Small intestine (tissue), 7 donors: Measurements from ENCODE around the gene VAC14. TPM values are rescaled to one million over a fixed set of nuclear protein-coding genes. Genes with fewer than 3 reads are reported as not detected.
A peak's percentile ranks its signal among the peaks of the same experiment; 100 is the strongest.
"Not testable (repeated sequence)": the region's sequence is repeated elsewhere in the genome, so short reads cannot be mapped to it uniquely, and the experiment has no call there.

Experiments used
- DNase-seq, 2 donors: peaks; one replicate each; pipeline versions ENCODE4 v3.0.0 to v3.0.0-alpha.2; 2013
- FAIRE-seq: peaks from 2 replicates; lab custom pipeline; 2012; peaks lifted over from hg19 to GRCh38; lab: Jason Lieb, UNC
- H3K27ac ChIP-seq, 3 donors: one replicate each; pipeline ENCODE4 v1.5.1; 2013; ENCODE audit warnings: low read length in 2 of 3, mild to moderate bottlenecking in 2 of 3, control low read depth in 1 of 3, inconsistent platforms in 1 of 3, low read depth in 1 of 3, moderate library complexity in 1 of 3
- H3K27me3 ChIP-seq, 3 donors: one replicate each; pipeline ENCODE4 v1.6.1; 2013; ENCODE audit warnings: low read length in 3 of 3, inconsistent platforms in 1 of 3; ENCODE audit not compliant: control insufficient read depth in 3 of 3, insufficient read depth in 3 of 3
- H3K36me3 ChIP-seq, 3 donors: one replicate each; pipeline ENCODE4 v1.6.1; 2013; ENCODE audit warnings: low read length in 3 of 3, inconsistent platforms in 1 of 3, low read depth in 1 of 3, mild to moderate bottlenecking in 1 of 3, moderate library complexity in 1 of 3; ENCODE audit not compliant: control insufficient read depth in 3 of 3, insufficient read depth in 2 of 3
- H3K4me1 ChIP-seq, 3 donors: one replicate each; pipeline ENCODE4 v1.6.1; 2013; ENCODE audit warnings: low read length in 2 of 3, inconsistent platforms in 1 of 3, low read depth in 1 of 3, mild to moderate bottlenecking in 1 of 3, moderate library complexity in 1 of 3; ENCODE audit not compliant: control insufficient read depth in 3 of 3, insufficient read depth in 2 of 3
- H3K4me3 ChIP-seq, 3 donors: one replicate each; pipeline ENCODE4 v1.5.1; 2013; ENCODE audit warnings: low read length in 3 of 3, control low read depth in 1 of 3, inconsistent platforms in 1 of 3, low read depth in 1 of 3, mild to moderate bottlenecking in 1 of 3, moderate library complexity in 1 of 3
- H3K9me3 ChIP-seq, 2 donors: one replicate each; pipeline ENCODE4 v1.6.1; 2013; ENCODE audit warnings: low read depth in 1 of 2, low read length in 1 of 2; ENCODE audit not compliant: control insufficient read depth in 2 of 2, insufficient read depth in 1 of 2
- WGBS, 3 donors: extraction: QIAGEN DNeasy Blood & Tissue Kit; methylation state at CpG; one replicate each; pipeline ENCODE4 v1.1.7; 2013; 5-methylcytosine and 5-hydroxymethylcytosine counted together
- polyA plus RNA-seq, 4 donors: library from polyadenylated mRNA; stranded (reverse) in 3 of 4; unstranded in 1 of 4; fragments of 200-250 nt in 3 of 4; fragments of 120-200 nt in 1 of 4; gene quantifications; one replicate each; pipeline versions ENCODE4 v1.2.1 to v1.2.3, GENCODE V29; 2013
- donor health status: healthy with polysubstance abuse.
- donor health status: control.
- donor health status: control.
- donor health status: Bipolar disorder and iron deficiency.
- donor health status: healthy.

The VAC14 gene
- polyA plus RNA-seq, 4 donors, result 26.6 to 38.7 (median 32.0) TPM

- not testable (repeated sequence) for H3K27ac ChIP-seq, H3K27me3 ChIP-seq, FAIRE-seq, H3K4me3 ChIP-seq, DNase-seq
- peaks cover 3 to 26% (median 20%) of the 10 kb centered on the region in 3 donors for H3K4me1 ChIP-seq
- peaks cover 0 to 15% of the 10 kb centered on the region in 2 donors for H3K9me3 ChIP-seq
- peaks cover 2 to 83% (median 15%) of the 10 kb centered on the region in 3 donors for H3K36me3 ChIP-seq
- 98% methylated on average over 9 of the region's 9 CpGs for WGBS, 3 donors
Observed at GRCh38 chr16:70742967-70743366, 58.0 kb downstream of the VAC14 start.

- Histone ChIP-seq H3K27ac (peak overlapping the region in 1 of 3 donors; percentile 23), H3K27me3 (no peaks in the 10 kb centered on the region), H3K4me3 (no peak overlapping the region), H3K4me1 (peaks cover 3 to 24% (median 9%) of the 10 kb centered on the region in 3 donors), H3K9me3 (peaks cover 0 to 15% of the 10 kb centered on the region in 2 donors), H3K36me3 (peaks cover 2 to 88% (median 15%) of the 10 kb centered on the region in 3 donors)
- DNase-seq (no peak), FAIRE-seq (no peak)
- WGBS, 3 donors, result 89 to 92% (median 90%) methylated on average over 9 of the region's 9 CpGs
Observed at GRCh38 chr16:70741783-70742125, 59.2 kb downstream of the VAC14 start.

- H3K4me3 ChIP-seq, result no peak overlapping the region
- peaks cover 0 to 15% of the 10 kb centered on the region in 2 donors for H3K9me3 ChIP-seq
- H3K27me3 ChIP-seq, result no peaks in the 10 kb centered on the region
- H3K27ac ChIP-seq, result peak overlapping the region in 2 of 3 donors; percentile 20 to 24
- DNase-seq (no peak), FAIRE-seq (no peak)
- WGBS, 3 donors, result 82 to 88% (median 88%) methylated on average over 20 of the region's 20 CpGs
- H3K4me1 ChIP-seq, result peaks cover 2 to 18% (median 5%) of the 10 kb centered on the region in 3 donors
- H3K36me3 ChIP-seq, result peaks cover 2 to 88% (median 15%) of the 10 kb centered on the region in 3 donors
Observed at GRCh38 chr16:70740914-70741782, 59.8 kb downstream of the VAC14 start.

GRCh38 chr16:70740174-70740913 is 60.6 kb downstream of the VAC14 start:
- peak overlapping the region in 1 of 3 donors; percentile 24 for H3K27ac ChIP-seq
- no peak for DNase-seq
- WGBS, 3 donors, result 76 to 81% (median 81%) methylated on average over 16 of the region's 16 CpGs
- H3K36me3 ChIP-seq, result peaks cover 2 to 89% (median 15%) of the 10 kb centered on the region in 3 donors
- no peaks in the 10 kb centered on the region for H3K27me3 ChIP-seq
- H3K9me3 ChIP-seq, result peaks cover 0 to 15% of the 10 kb centered on the region in 2 donors
- no peak overlapping the region for H3K4me3 ChIP-seq
- FAIRE-seq, result no peak
- H3K4me1 ChIP-seq, result peaks cover 0 to 13% (median 5%) of the 10 kb centered on the region in 3 donors

GRCh38 chr16:70739389-70739788 is 61.6 kb downstream of the VAC14 start:
- Histone ChIP-seq H3K36me3 (peaks cover 2 to 85% (median 15%) of the 10 kb centered on the region in 3 donors), H3K27me3 (no peaks in the 10 kb centered on the region), H3K4me1 (peaks cover 0 to 13% (median 5%) of the 10 kb centered on the region in 3 donors), H3K4me3 (no peak overlapping the region), H3K9me3 (peaks cover 0 to 12% of the 10 kb centered on the region in 2 donors), H3K27ac (peak overlapping the region in 1 of 3 donors; percentile 4)
- DNase-seq (no peak), FAIRE-seq (no peak)
- WGBS, 3 donors, result 90 to 93% (median 93%) methylated on average over 6 to 7 of the region's 7 CpGs

GRCh38 chr16:70738083-70738977 is 62.6 kb downstream of the VAC14 start:
- Histone ChIP-seq H3K4me3 (no peak overlapping the region), H3K9me3 (peaks cover 0 to 3% of the 10 kb centered on the region in 2 donors), H3K4me1 (peaks cover 0 to 13% (median 5%) of the 10 kb centered on the region in 3 donors), H3K36me3 (peaks cover 0 to 77% (median 10%) of the 10 kb centered on the region in 3 donors), H3K27ac (peak overlapping the region; percentile 69 to 92 (median 77)), H3K27me3 (no peaks in the 10 kb centered on the region)
- DNase-seq (peak; percentile 25 to 41), FAIRE-seq (no peak)
- 76 to 80% (median 78%) methylated on average over 22 of the region's 22 CpGs for WGBS, 3 donors

GRCh38 chr16:70737377-70738082 is 63.4 kb downstream of the VAC14 start:
- 49 to 81% (median 63%) methylated on average over 21 of the region's 21 CpGs for WGBS, 3 donors
- FAIRE-seq (no peak), DNase-seq (peak in 1 of 2 donors; percentile 14)
- Histone ChIP-seq H3K4me3 (no peak overlapping the region), H3K27me3 (no peaks in the 10 kb centered on the region), H3K4me1 (peaks cover 0 to 13% (median 5%) of the 10 kb centered on the region in 3 donors), H3K27ac (peak overlapping the region; percentile 69 to 92 (median 77)), H3K36me3 (peaks cover 0 to 72% (median 9%) of the 10 kb centered on the region in 3 donors), H3K9me3 (no peaks in the 10 kb centered on the region)
